B cell (primary cell): Measurements from ENCODE around the gene SMIM45.
"Not testable (repeated sequence)": the region's sequence is repeated elsewhere in the genome, so short reads cannot be mapped to it uniquely, and the experiment has no call there.

ENCODE experiments used
- ATAC-seq: fragments of 200-7000 bp; cut with Tn5 transposase; one replicate; pipeline ENCODE4 v1.10.0; 2021; ENCODE audit warnings: low read depth, mild to moderate bottlenecking, moderate number of reproducible peaks, moderate library complexity
- CTCF ChIA-PET: fragments of 350-600 bp; sonication (Branson Sonifier 250); formaldehyde crosslinking; loops from one replicate; lab custom pipeline; 2021; ENCODE audit warnings: antibody characterized with exemption, inconsistent platforms; lab: Charles Lee
- POLR2A ChIA-PET: fragments of 350-600 bp; sonication (Branson Sonifier 250); formaldehyde crosslinking; loops from one replicate; lab custom pipeline; 2021; ENCODE audit warnings: antibody characterized with exemption; lab: Charles Lee
- DNase-seq: peaks from one replicate; pipeline ENCODE4 v3.0.0; 2013
- H2AFZ ChIP-seq: 2 replicates; pipeline ENCODE4 v1.6.1; 2012; ENCODE audit warnings: mild to moderate bottlenecking, low read depth, low read length; ENCODE audit not compliant: insufficient read depth, poor library complexity, severe bottlenecking
- H3K27ac ChIP-seq, 2 donors: 1 replicate in 1 of 2; 2 replicates in 1 of 2; pipeline ENCODE4 v1.5.1; 2012 to 2013; ENCODE audit warnings: low read length in 2 of 2, mild to moderate bottlenecking in 2 of 2, moderate library complexity in 1 of 2
- H3K27me3 ChIP-seq, 4 experiments: fragments of 200-600 bp in 1 of 4; sonication (generic) in 1 of 4; replicated peaks in 1 of 4; 1 replicate in 2 of 4; 2 replicates in 2 of 4; pipeline versions ENCODE4 v1.6.1 to v1.7.0; 2013 to 2016; ENCODE audit warnings: low read length in 3 of 4, mild to moderate bottlenecking in 2 of 4, mixed read lengths in 1 of 4, moderate library complexity in 1 of 4; ENCODE audit not compliant: insufficient read depth in 4 of 4, control insufficient read depth in 3 of 4; ENCODE audit errors: control extremely low read depth in 1 of 4
- H3K36me3 ChIP-seq, 2 experiments: replicated peaks in 1 of 2; 1 replicate in 1 of 2; 2 replicates in 1 of 2; pipeline versions ENCODE4 v1.6.1 to v1.7.1; 2013; ENCODE audit warnings: low read length in 1 of 2; ENCODE audit not compliant: insufficient read depth in 2 of 2, control insufficient read depth in 1 of 2; ENCODE audit errors: control extremely low read depth in 1 of 2, extremely low read depth in 1 of 2
- H3K4me1 ChIP-seq, 2 donors: fragments of 200-600 bp in 1 of 2; sonication (generic) in 1 of 2; 1 replicate in 1 of 2; 2 replicates in 1 of 2; pipeline versions ENCODE4 v1.5.1 to v1.6.1; 2013 to 2017; ENCODE audit warnings: low read length in 2 of 2; ENCODE audit not compliant: control insufficient read depth in 2 of 2, insufficient read depth in 2 of 2
- H3K4me2 ChIP-seq: replicated peaks from 2 replicates; pipeline ENCODE3; 2012; ENCODE audit warnings: mild to moderate bottlenecking, low read depth, low read length; ENCODE audit not compliant: poor library complexity, severe bottlenecking
- H3K4me3 ChIP-seq, 5 experiments: fragments of 200-600 bp in 1 of 5; sonication (generic) in 1 of 5; 1 replicate in 3 of 5; 2 replicates in 2 of 5; pipeline versions ENCODE4 v1.5.1 to v1.7.0; 2011 to 2016; ENCODE audit warnings: low read length in 4 of 5, mild to moderate bottlenecking in 4 of 5, low read depth in 2 of 5, control low read depth in 1 of 5, moderate library complexity in 1 of 5; ENCODE audit not compliant: insufficient read depth in 1 of 5; ENCODE audit errors: control extremely low read depth in 1 of 5, extremely low read depth in 1 of 5
- H3K79me2 ChIP-seq: fragments of 200-600 bp; sonication (generic); one replicate; pipeline ENCODE4 v1.6.0; 2016; ENCODE audit warnings: low read length; ENCODE audit not compliant: control insufficient read depth, insufficient read depth
- H3K9ac ChIP-seq: fragments of 200-600 bp; sonication (generic); 2 replicates; pipeline ENCODE4 v1.6.1; 2017; ENCODE audit warnings: mild to moderate bottlenecking, low read length, moderate library complexity
- H3K9me3 ChIP-seq, 3 donors: one replicate each; pipeline versions ENCODE4 v1.6.1 to v1.7.1; 2013; ENCODE audit warnings: low read length in 2 of 3; ENCODE audit not compliant: control insufficient read depth in 2 of 3, insufficient read depth in 1 of 3; ENCODE audit errors: control extremely low read depth in 1 of 3
- H4K20me1 ChIP-seq: 2 replicates; pipeline ENCODE4 v1.6.0; 2012; ENCODE audit warnings: mild to moderate bottlenecking, low read length; ENCODE audit not compliant: insufficient read depth, control insufficient read depth, poor library complexity, severe bottlenecking
- H3K27ac Mint-ChIP-seq: one replicate; pipeline ENCODE4 v1.8.0; 2021; ENCODE audit warnings: mixed read lengths
- H3K27me3 Mint-ChIP-seq: one replicate; pipeline ENCODE4 v1.8.0; 2021; ENCODE audit warnings: mixed read lengths
- H3K4me1 Mint-ChIP-seq: one replicate; pipeline ENCODE4 v1.8.0; 2021; ENCODE audit warnings: mixed read lengths
- H3K4me3 Mint-ChIP-seq: one replicate; pipeline ENCODE4 v1.8.0; 2021; ENCODE audit warnings: mixed read lengths
- H3K9me3 Mint-ChIP-seq: one replicate; pipeline ENCODE4 v1.8.0; 2022; ENCODE audit warnings: mixed read lengths; ENCODE audit not compliant: insufficient read depth
- CTCF ChIP-seq: fragments of 200-600 bp; IDR thresholded peaks from one replicate; pipeline ENCODE4 v1.8.0; 2022; ENCODE audit warnings: antibody characterized with exemption, mild to moderate bottlenecking
- EZH2 ChIP-seq: IDR thresholded peaks from 2 replicates; pipeline ENCODE4 v1.6.1; 2012; ENCODE audit warnings: borderline replicate concordance, low read depth, mild to moderate bottlenecking, moderate library complexity, low read length; ENCODE audit not compliant: insufficient read depth, poor library complexity, severe bottlenecking
- WGBS: methylation state at CpG from one replicate; pipeline ENCODE4 v1.1.5; 2013; ENCODE audit warnings: missing lambda C conversion rate; ENCODE audit not compliant: insufficient coverage; 5-methylcytosine and 5-hydroxymethylcytosine counted together
- intact Hi-C: fragments of 100-400 bp; cut with micrococcal nuclease; formaldehyde crosslinking; loops from one replicate; pipeline ENCODE4 v1.10.0; 2022

SMIM45 gene

GRCh38 chr22:41948928-41949296 is 3.0 kb upstream of the SMIM45 start:
- DNase-seq, H2AFZ ChIP-seq, H3K27ac ChIP-seq, intact Hi-C loops, H3K9ac ChIP-seq, H3K27me3 Mint-ChIP-seq, H3K4me2 ChIP-seq, H3K4me3 ChIP-seq, H3K36me3 ChIP-seq, H4K20me1 ChIP-seq, H3K9me3 ChIP-seq, H3K9me3 Mint-ChIP-seq, H3K79me2 ChIP-seq, ATAC-seq: not testable (repeated sequence)
- Histone ChIP-seq H3K27me3 (peaks cover 0 to 10% (median 0%) of the 10 kb centered on the region in 4 experiments), H3K4me1 (peaks cover 28 to 61% of the 10 kb centered on the region in 2 donors)
- Mint-ChIP-seq H3K4me1 (peaks cover 53% of the 10 kb centered on the region), H3K27ac (peak overlapping the region; percentile 77), H3K4me3 (peak overlapping the region; percentile 43)
- POLR2A ChIA-PET, result interaction anchor here (1.0 to 1.7 kb wide), 2 partner anchors 8 to 27 kb away, joined by 4 to 11 read pairs; no protein-coding TSS in a partner anchor
- 90% methylated on average over 5 of the region's 8 CpGs for WGBS
- CTCF ChIA-PET, result interaction anchor here (1.1 to 6.1 kb wide), 6 partner anchors 8 to 250 kb away, joined by 3 to 53 read pairs (median 4); partner anchors contain the start of genes MEI1 and NDUFA6

- Histone ChIP-seq H2AFZ (peak overlapping the region; percentile 5), H3K27ac (peak overlapping the region in 1 of 2 donors; percentile 24), H3K79me2 (no peaks in the 10 kb centered on the region), H3K9ac (peak overlapping the region; percentile 5), H3K36me3 (no peaks in the 10 kb centered on the region), H3K4me1 (peaks cover 28 to 61% of the 10 kb centered on the region in 2 donors), H3K27me3 (peaks cover 0 to 10% (median 0%) of the 10 kb centered on the region in 4 experiments), H3K4me3 (no peak overlapping the region), H3K9me3 (no peaks in the 10 kb centered on the region), H3K4me2 (peak overlapping the region; percentile 38), H4K20me1 (no peaks in the 10 kb centered on the region)
- Mint-ChIP-seq H3K27me3 (no peaks in the 10 kb centered on the region), H3K4me3 (peak overlapping the region; percentile 43), H3K9me3 (no peaks in the 10 kb centered on the region), H3K27ac (peak overlapping the region; percentile 77), H3K4me1 (peaks cover 55% of the 10 kb centered on the region)
- ChIA-PET CTCF (interaction anchor here (0.6 to 6.1 kb wide), 7 partner anchors 8 to 251 kb away, joined by 3 to 53 read pairs (median 4); partner anchors contain the start of genes MEI1 and NDUFA6), POLR2A (interaction anchor here (0.5 to 1.7 kb wide), 3 partner anchors 9 to 110 kb away, joined by 4 to 11 read pairs (median 6); no protein-coding TSS in a partner anchor)
- 50% methylated on average over 7 of the region's 7 CpGs for WGBS
- intact Hi-C loops, result no loop called here
- DNase-seq (peak; percentile 64), ATAC-seq (no peak)
- no peak for TF ChIP-seq CTCF
- TF ChIP-seq EZH2, result no peak
Measured at GRCh38 chr22:41949297-41949965, 2.5 kb upstream of the SMIM45 start.
